ENCODE data around the gene RYR1.

GRCh38 chr19:38528931-38529330, 95.4 kb downstream of the RYR1 start:
- TF ChIP-seq, protein P1, sequence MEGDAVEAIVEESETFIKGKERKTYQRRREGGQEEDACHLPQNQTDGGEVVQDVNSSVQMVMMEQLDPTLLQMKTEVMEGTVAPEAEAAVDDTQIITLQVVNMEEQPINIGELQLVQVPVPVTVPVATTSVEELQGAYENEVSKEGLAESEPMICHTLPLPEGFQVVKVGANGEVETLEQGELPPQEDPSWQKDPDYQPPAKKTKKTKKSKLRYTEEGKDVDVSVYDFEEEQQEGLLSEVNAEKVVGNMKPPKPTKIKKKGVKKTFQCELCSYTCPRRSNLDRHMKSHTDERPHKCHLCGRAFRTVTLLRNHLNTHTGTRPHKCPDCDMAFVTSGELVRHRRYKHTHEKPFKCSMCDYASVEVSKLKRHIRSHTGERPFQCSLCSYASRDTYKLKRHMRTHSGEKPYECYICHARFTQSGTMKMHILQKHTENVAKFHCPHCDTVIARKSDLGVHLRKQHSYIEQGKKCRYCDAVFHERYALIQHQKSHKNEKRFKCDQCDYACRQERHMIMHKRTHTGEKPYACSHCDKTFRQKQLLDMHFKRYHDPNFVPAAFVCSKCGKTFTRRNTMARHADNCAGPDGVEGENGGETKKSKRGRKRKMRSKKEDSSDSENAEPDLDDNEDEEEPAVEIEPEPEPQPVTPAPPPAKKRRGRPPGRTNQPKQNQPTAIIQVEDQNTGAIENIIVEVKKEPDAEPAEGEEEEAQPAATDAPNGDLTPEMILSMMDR (conservative IDR thresholded peaks at IDR 0.05; ENCODE audit: low read depth, low read length): no peak
- TF ChIP-seq EZH2phosphoT487 (IDR thresholded peaks at IDR 0.05; ENCODE audit: borderline replicate concordance, low read length) (no peak), EZH2 (IDR thresholded peaks at IDR 0.05; ENCODE audit: low read length, unreplicated experiment) (no peak)

All from PC-3 (cell line).